ENCODE results near the gene PPM1F.
"Not testable (repeated sequence)": the region's sequence is repeated elsewhere in the genome, so short reads cannot be mapped to it uniquely, and the experiment has no call there.

PPM1F gene

GRCh38 chr22:21882754-21883333 lies 69.8 kb downstream of the PPM1F start:
- DNase-seq = not testable (repeated sequence)

DNA sequence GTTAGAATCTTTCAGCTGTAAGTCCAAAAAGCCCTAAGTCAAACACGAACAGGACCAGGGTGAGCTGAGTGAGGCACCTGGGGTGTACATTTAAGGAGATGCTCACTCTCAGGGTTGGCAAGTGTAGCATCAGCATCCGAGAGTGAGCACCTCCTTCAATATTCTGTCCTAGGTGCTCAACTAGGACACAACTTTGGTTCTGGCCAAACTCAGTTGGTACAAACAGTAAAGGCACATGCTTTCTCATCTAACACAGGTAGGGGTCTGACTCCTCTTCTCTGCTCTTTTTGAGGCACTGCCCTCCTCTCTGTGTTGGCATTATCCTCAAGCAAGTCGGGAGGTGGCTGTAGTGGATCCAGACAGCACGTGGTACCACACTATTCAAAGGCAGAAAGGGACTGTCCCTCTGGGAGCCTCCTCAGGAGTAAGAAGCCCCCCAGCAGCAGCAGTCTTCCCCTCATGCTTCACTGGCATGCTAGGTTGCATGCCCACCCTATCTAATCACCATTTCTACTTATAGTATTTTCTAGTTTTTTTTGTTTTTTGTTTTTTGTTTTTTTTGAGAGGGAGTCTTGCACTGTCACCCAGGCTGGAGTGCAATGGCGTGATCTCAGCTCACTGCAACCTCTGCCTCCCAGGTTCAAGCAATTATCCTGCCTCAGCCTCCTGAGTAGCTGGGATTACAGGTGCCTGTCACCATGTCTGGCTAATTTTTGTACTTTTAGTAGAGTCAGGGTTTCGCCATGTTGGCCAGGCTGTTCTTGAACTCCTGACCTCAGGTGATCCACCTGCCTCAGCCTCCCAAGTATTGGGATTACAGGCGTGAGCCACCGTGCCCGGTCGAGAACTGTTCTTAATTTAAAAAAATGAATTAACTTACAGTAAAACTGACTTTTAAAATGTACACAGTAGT lies 70.6 kb downstream of the PPM1F start:
- DNase-seq = no peak

DNA sequence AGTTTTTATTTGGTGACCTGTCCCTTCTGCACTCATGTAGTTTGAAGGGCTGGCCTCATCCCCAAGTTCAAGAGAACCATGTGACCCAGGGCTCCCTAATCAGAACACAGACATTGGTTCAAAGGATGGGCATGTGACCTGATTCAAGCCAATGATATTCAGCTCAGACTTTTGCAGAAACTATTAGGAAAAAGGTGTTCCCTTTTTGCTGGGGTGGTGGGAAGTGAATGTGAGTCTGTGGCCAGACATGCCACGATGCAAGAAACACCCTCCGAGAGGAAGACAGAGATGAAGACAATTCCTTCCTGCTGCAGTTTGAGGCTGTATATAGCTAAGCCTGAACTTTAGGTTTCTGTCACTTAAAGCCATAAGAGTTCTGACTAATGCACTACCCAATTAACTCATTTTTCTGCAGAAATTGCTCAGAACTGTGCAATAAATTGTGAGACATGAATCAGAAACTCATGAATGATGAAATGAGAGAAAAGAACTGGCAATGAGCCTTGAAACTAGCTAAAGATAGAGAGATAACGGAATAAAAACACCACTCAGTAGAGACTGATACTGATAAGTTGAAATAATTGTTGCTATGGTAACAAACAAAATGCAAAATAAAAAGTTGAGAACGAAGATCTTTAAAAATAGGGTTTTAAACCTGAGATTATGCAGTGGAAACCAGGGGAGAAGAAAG lies 76.0 kb downstream of the PPM1F start:
- no peak for DNase-seq

DNA sequence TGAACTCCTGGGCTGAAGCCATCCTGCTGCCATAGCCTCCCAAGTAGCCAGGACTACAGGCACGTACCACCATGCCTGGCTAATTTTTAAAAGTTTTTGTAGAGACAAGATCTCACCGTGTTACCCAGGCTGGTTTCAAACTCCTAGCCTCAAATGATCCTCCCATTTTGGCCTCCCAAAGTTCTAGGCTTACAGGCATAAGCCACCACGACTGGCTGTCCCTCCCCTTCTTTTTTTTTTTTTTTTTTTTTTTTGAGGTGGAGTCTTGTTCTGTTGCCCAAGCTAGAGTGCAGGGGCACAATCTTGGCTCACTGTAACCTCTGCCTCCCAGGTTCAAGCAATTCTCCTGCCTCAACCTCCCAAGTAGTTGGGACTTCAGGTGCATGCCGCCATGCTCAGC lies 77.7 kb downstream of the PPM1F start:
- not testable (repeated sequence) for DNase-seq

DNA sequence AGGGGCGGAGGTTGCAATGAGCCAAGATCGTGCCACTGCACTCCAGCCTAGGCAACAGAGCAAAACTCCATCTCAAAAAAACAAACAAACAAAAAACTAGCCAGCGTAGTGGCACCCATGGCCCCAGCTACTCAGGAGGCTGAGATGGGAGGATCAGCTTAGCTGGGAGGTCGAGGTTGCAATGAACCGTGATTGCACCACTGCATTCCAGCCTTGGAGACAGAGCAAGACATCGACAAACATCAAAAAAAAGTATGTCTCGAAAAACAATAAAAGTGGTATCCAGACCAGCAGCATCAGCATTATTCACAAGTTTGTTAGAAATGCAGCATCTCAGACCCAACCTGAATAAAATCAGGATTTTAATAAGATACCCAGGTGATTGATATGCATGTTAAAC lies 79.0 kb downstream of the PPM1F start:
- DNase-seq = no peak

GRCh38 chr22:21872741-21873140 lies 79.9 kb downstream of the PPM1F start:
- DNase-seq = not testable (repeated sequence)
